ENCODE data around the gene KRT82.
"Not testable (repeated sequence)": the region's sequence is repeated elsewhere in the genome, so short reads cannot be mapped to it uniquely, and the experiment has no call there.

KRT82 gene

GRCh38 chr12:52356762-52357580 is 49.2 kb downstream of the KRT82 start:
- no peak for DNase-seq

GRCh38 chr12:52356031-52356761 is 49.9 kb downstream of the KRT82 start:
- no peak for DNase-seq

GRCh38 chr12:52355176-52355575 is 51.0 kb downstream of the KRT82 start:
- no peak for DNase-seq

- DNase-seq = peak; percentile 90
Measured at GRCh38 chr12:52354200-52354599, 51.9 kb downstream of the KRT82 start.

- DNase-seq = no peak
Measured at GRCh38 chr12:52353766-52354165, 52.4 kb downstream of the KRT82 start.

GRCh38 chr12:52352951-52353350 is 53.2 kb downstream of the KRT82 start:
- no peak for DNase-seq

- no peak for DNase-seq
Measured at GRCh38 chr12:52351196-52352059, 54.7 kb downstream of the KRT82 start.

GRCh38 chr12:52350786-52351185 is 55.3 kb downstream of the KRT82 start:
- DNase-seq = no peak

GRCh38 chr12:52350021-52350620 is 56.0 kb downstream of the KRT82 start:
- DNase-seq = no peak

- DNase-seq = no peak
Measured at GRCh38 chr12:52349196-52349595, 56.9 kb downstream of the KRT82 start.

GRCh38 chr12:52347551-52348510 is 58.3 kb downstream of the KRT82 start:
- DNase-seq = no peak

- DNase-seq = no peak
Measured at GRCh38 chr12:52347016-52347415, 59.1 kb downstream of the KRT82 start.

GRCh38 chr12:52346593-52346992 is 59.5 kb downstream of the KRT82 start:
- no peak for DNase-seq

GRCh38 chr12:52345041-52345440 is 61.1 kb downstream of the KRT82 start:
- not testable (repeated sequence) for DNase-seq

GRCh38 chr12:52344111-52344510 is 62.0 kb downstream of the KRT82 start:
- DNase-seq = no peak

All from NCI-H1694 (cell line).